ENCODE measurements around the gene LRRN3. TPM values are rescaled to one million over a fixed set of nuclear protein-coding genes. Genes with fewer than 3 reads are reported as not detected.

Gene LRRN3
- total RNA-seq, 1 donor from 2014 or later, result 1.7 TPM

- Mint-ChIP-seq H3K4me3 (ENCODE audit: low read depth) (no peak overlapping the region), H3K36me3 (ENCODE audit: insufficient read depth) (no peaks in the 10 kb centered on the region), H3K4me1 (ENCODE audit: low read depth) (peaks cover 1% of the 10 kb centered on the region), H3K9me3 (ENCODE audit: low read depth) (no peaks in the 10 kb centered on the region), H3K27ac (no peak overlapping the region), H3K27me3 (no peaks in the 10 kb centered on the region)
- no peak for DNase-seq (ENCODE audit: low spot score, unreplicated experiment)
- TF ChIP-seq CTCF (IDR thresholded peaks at IDR 0.05; ENCODE audit: unreplicated experiment), result no peak
Measured at GRCh38 chr7:111140091-111140865, 49.4 kb downstream of the LRRN3 start.

- Mint-ChIP-seq H3K9me3 (ENCODE audit: low read depth) (no peaks in the 10 kb centered on the region), H3K4me1 (ENCODE audit: low read depth) (no peaks in the 10 kb centered on the region), H3K36me3 (ENCODE audit: insufficient read depth) (no peaks in the 10 kb centered on the region)
Measured at GRCh38 chr7:111145472-111145871, 54.5 kb downstream of the LRRN3 start.

GRCh38 chr7:111146136-111146535, 55.2 kb downstream of the LRRN3 start:
- Mint-ChIP-seq H3K4me1 (ENCODE audit: low read depth) (no peaks in the 10 kb centered on the region), H3K9me3 (ENCODE audit: low read depth) (no peaks in the 10 kb centered on the region), H3K27me3 (no peaks in the 10 kb centered on the region), H3K36me3 (ENCODE audit: insufficient read depth) (no peaks in the 10 kb centered on the region), H3K27ac (no peak overlapping the region), H3K4me3 (ENCODE audit: low read depth) (no peak overlapping the region)
- no peak for DNase-seq (ENCODE audit: low spot score, unreplicated experiment)
- no peak for TF ChIP-seq CTCF (IDR thresholded peaks at IDR 0.05; ENCODE audit: unreplicated experiment)

More at GRCh38 chr7:111145472-111145871, 54.5 kb downstream of the LRRN3 start:
- DNase-seq (ENCODE audit: low spot score, unreplicated experiment), result no peak
- H3K27ac Mint-ChIP-seq, result no peak overlapping the region
- H3K4me3 Mint-ChIP-seq (ENCODE audit: low read depth), result no peak overlapping the region
- TF ChIP-seq CTCF (IDR thresholded peaks at IDR 0.05; ENCODE audit: unreplicated experiment), result no peak
- no peaks in the 10 kb centered on the region for H3K27me3 Mint-ChIP-seq

- no peak overlapping the region for H3K4me3 Mint-ChIP-seq (ENCODE audit: low read depth)
- no peak overlapping the region for H3K27ac Mint-ChIP-seq
- H3K4me1 Mint-ChIP-seq (ENCODE audit: low read depth), result no peaks in the 10 kb centered on the region
- H3K36me3 Mint-ChIP-seq (ENCODE audit: insufficient read depth), result no peaks in the 10 kb centered on the region
- H3K9me3 Mint-ChIP-seq (ENCODE audit: low read depth), result no peaks in the 10 kb centered on the region
- no peak for DNase-seq (ENCODE audit: low spot score, unreplicated experiment)
- H3K27me3 Mint-ChIP-seq, result no peaks in the 10 kb centered on the region
- TF ChIP-seq CTCF (IDR thresholded peaks at IDR 0.05; ENCODE audit: unreplicated experiment), result no peak
Measured at GRCh38 chr7:111147708-111148533, 57.0 kb downstream of the LRRN3 start.

- Mint-ChIP-seq H3K4me3 (ENCODE audit: low read depth) (no peak overlapping the region), H3K27me3 (no peaks in the 10 kb centered on the region), H3K27ac (no peak overlapping the region), H3K36me3 (ENCODE audit: insufficient read depth) (no peaks in the 10 kb centered on the region), H3K9me3 (ENCODE audit: low read depth) (no peaks in the 10 kb centered on the region), H3K4me1 (ENCODE audit: low read depth) (no peaks in the 10 kb centered on the region)
- TF ChIP-seq CTCF (IDR thresholded peaks at IDR 0.05; ENCODE audit: unreplicated experiment), result no peak
- DNase-seq (ENCODE audit: low spot score, unreplicated experiment), result no peak
Measured at GRCh38 chr7:111150709-111151108, 59.8 kb downstream of the LRRN3 start.

Measured in progenitor cell of endocrine pancreas (in vitro differentiated cells).